Spleen (tissue), 11 donors: ENCODE data around the gene SLC7A10. TPM values are rescaled to one million over a fixed set of nuclear protein-coding genes. Genes with fewer than 3 reads are reported as not detected.

Experiments used
- DNase-seq: peaks from one replicate; pipeline ENCODE4 v3.0.0-alpha.2; 2020
- H3K27ac ChIP-seq, 8 donors: fragments of 200-600 bp; sonication (generic) in 7 of 8; 1 replicate in 4 of 8; 2 replicates in 4 of 8; pipeline versions ENCODE4 v1.5.0 to v1.8.0; 2016 to 2021; ENCODE audit warnings: inconsistent platforms in 4 of 8, mild to moderate bottlenecking in 4 of 8, moderate library complexity in 1 of 8
- H3K27me3 ChIP-seq, 7 donors: fragments of 200-600 bp; sonication (generic) in 6 of 7; replicated peaks in 1 of 7; 1 replicate in 4 of 7; 2 replicates in 3 of 7; pipeline versions ENCODE4 v1.5.0 to v1.8.0; 2016 to 2021; ENCODE audit warnings: inconsistent platforms in 3 of 7, mild to moderate bottlenecking in 1 of 7
- H3K36me3 ChIP-seq, 6 donors: fragments of 200-600 bp; sonication (generic) in 5 of 6; 1 replicate in 4 of 6; 2 replicates in 2 of 6; pipeline versions ENCODE4 v1.5.0 to v1.8.0; 2016 to 2021; ENCODE audit warnings: inconsistent platforms in 2 of 6
- H3K4me1 ChIP-seq, 6 donors: fragments of 200-600 bp; sonication (generic) in 5 of 6; 1 replicate in 3 of 6; 2 replicates in 3 of 6; pipeline versions ENCODE4 v1.5.0 to v1.8.0; 2016 to 2021; ENCODE audit warnings: inconsistent platforms in 3 of 6
- H3K4me3 ChIP-seq, 8 donors: fragments of 200-600 bp; sonication (generic) in 7 of 8; 1 replicate in 4 of 8; 2 replicates in 4 of 8; pipeline versions ENCODE4 v1.5.0 to v1.8.0; 2016 to 2021; ENCODE audit warnings: inconsistent platforms in 4 of 8, mild to moderate bottlenecking in 4 of 8, moderate library complexity in 2 of 8
- H3K9me3 ChIP-seq, 8 donors: fragments of 200-600 bp; sonication (generic) in 7 of 8; 1 replicate in 4 of 8; 2 replicates in 4 of 8; pipeline versions ENCODE4 v1.5.0 to v1.8.0; 2016 to 2021; ENCODE audit warnings: inconsistent platforms in 4 of 8
- POLR2A ChIP-seq, 3 donors: fragments of 450-650 bp; IDR thresholded peaks; one replicate each; pipeline ENCODE4 v1.5.1; 2017; ENCODE audit warnings: antibody characterized with exemption in 3 of 3, mild to moderate bottlenecking in 1 of 3
- POLR2AphosphoS5 ChIP-seq, 3 donors: sonication (generic); formaldehyde crosslinking; IDR thresholded peaks; one replicate each; pipeline ENCODE4 v1.5.1; 2017; ENCODE audit warnings: antibody characterized with exemption in 3 of 3
- WGBS, 5 donors: extraction: QIAGEN DNeasy Blood & Tissue Kit in 3 of 5; methylation state at CpG; one replicate each; pipeline versions ENCODE4 v1.1.5 to v1.1.7; 2013 to 2018; 5-methylcytosine and 5-hydroxymethylcytosine counted together
- intact Hi-C: fragments of 100-400 bp; cut with DNase I; formaldehyde crosslinking; loops from one replicate; pipeline ENCODE4 v1.15.0; 2023; ENCODE audit warnings: low total_unique reads
- polyA plus RNA-seq, 3 donors: library from polyadenylated mRNA; stranded (reverse); fragments of 200-250 nt; gene quantifications; one replicate each; pipeline ENCODE4 v1.2.1, GENCODE V29; 2013
- total RNA-seq, 7 donors: library from RNA; depleted of rRNA in 3 of 7; stranded (reverse); fragments of >200 nt in 3 of 7; fragmentation: NEBNext Ultra II Directional in 4 of 7; extraction: Animal tissue kit (Norgen Biotek cat#: 25700) in 4 of 7; gene quantifications; one replicate each; pipeline versions ENCODE4 v1.1.0 to v1.2.1, GENCODE V29; 2016 to 2021
- TF ChIP-seq, protein P1 (sequence below), 11 experiments: fragments of 200-600 bp in 7 of 11; fragments of 450-650 bp in 4 of 11; sonication (generic) in 4 of 11; IDR thresholded peaks in 8 of 11; conservative IDR thresholded peaks in 3 of 11; 1 replicate in 7 of 11; 2 replicates in 4 of 11; pipeline versions ENCODE4 v1.4.0 to v1.8.0; 2016 to 2021; ENCODE audit warnings: antibody characterized with exemption in 11 of 11, inconsistent platforms in 4 of 11, mild to moderate bottlenecking in 1 of 11
- donor health status: healthy with polysubstance abuse.
- donor health status: DM: no; HTN: no; CAD: no; lungs with moderate emphysema.
- donor health status: DM: no; HTN: no; CAD: no.
- donor health status: Bipolar disorder and iron deficiency.
- donor health status: healthy.
- donor health status: DM: no; HTN: no; CAD: no.
- donor health status: DM: yes; HTN: yes; CAD: no.

The SLC7A10 gene
- total and polyA plus RNA-seq, 10 donors: 0.06 to 0.37 (median 0.19) TPM; not detected in 6

DNA sequence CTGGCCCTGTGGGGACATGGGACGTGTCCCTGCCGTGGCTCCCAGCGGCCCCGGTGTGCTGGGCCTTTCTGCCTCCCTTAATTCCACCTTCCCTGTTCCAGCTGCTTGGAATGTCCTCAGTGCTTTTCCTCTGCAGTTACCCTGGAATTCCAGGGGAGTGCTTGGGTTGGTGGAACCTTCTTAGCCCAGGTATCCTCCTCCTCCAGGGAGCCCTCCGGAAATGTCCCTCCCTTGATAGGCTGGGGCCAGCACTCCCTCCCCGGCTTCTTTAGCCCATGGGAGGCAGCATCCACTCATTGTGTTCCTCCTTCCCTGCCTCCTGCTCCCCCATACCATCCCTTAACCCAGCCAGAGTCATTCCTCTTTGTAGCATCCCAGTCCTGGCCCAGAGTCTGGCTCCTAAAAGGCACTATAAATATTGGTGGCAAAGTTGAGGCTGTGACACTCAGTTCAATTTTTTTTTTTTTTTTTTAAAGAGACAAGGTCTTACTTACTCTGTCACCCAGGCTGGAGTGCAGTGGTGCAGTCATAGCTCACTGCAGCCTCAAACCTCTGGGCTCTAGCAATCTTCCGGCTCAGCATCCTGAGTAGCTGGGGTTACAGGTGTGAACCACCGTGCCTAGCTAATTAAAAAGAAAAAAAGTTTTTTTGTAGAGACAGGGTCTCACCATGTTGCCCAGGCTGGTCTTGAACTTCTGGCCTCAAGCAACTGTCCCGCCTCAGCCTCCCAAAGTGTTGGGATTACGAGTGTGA lies 13.7 kb upstream of the SLC7A10 start:
- Histone ChIP-seq H3K27ac (peak overlapping the region in 2 of 8 donors; percentile 30 to 42), H3K36me3 (no peaks in the 10 kb centered on the region), H3K4me3 (no peak overlapping the region), H3K4me1 (peaks cover 0 to 36% (median 18%) of the 10 kb centered on the region in 6 donors), H3K27me3 (peaks cover 0 to 42% (median 6%) of the 10 kb centered on the region in 7 donors), H3K9me3 (no peaks in the 10 kb centered on the region)
- intact Hi-C loops: no loop called here
- TF ChIP-seq POLR2A (IDR thresholded peaks at IDR 0.05) (no peak), POLR2AphosphoS5 (IDR thresholded peaks at IDR 0.05) (no peak)
- TF ChIP-seq, protein P1, sequence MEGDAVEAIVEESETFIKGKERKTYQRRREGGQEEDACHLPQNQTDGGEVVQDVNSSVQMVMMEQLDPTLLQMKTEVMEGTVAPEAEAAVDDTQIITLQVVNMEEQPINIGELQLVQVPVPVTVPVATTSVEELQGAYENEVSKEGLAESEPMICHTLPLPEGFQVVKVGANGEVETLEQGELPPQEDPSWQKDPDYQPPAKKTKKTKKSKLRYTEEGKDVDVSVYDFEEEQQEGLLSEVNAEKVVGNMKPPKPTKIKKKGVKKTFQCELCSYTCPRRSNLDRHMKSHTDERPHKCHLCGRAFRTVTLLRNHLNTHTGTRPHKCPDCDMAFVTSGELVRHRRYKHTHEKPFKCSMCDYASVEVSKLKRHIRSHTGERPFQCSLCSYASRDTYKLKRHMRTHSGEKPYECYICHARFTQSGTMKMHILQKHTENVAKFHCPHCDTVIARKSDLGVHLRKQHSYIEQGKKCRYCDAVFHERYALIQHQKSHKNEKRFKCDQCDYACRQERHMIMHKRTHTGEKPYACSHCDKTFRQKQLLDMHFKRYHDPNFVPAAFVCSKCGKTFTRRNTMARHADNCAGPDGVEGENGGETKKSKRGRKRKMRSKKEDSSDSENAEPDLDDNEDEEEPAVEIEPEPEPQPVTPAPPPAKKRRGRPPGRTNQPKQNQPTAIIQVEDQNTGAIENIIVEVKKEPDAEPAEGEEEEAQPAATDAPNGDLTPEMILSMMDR (IDR thresholded peaks at IDR 0.05 in 8 of 11, conservative IDR thresholded peaks at IDR 0.05 in 3 of 11): no peak
- 82 to 86% (median 82%) methylated on average over 10 of the region's 10 CpGs for WGBS, 5 donors
- peak; percentile 37 for DNase-seq

DNA sequence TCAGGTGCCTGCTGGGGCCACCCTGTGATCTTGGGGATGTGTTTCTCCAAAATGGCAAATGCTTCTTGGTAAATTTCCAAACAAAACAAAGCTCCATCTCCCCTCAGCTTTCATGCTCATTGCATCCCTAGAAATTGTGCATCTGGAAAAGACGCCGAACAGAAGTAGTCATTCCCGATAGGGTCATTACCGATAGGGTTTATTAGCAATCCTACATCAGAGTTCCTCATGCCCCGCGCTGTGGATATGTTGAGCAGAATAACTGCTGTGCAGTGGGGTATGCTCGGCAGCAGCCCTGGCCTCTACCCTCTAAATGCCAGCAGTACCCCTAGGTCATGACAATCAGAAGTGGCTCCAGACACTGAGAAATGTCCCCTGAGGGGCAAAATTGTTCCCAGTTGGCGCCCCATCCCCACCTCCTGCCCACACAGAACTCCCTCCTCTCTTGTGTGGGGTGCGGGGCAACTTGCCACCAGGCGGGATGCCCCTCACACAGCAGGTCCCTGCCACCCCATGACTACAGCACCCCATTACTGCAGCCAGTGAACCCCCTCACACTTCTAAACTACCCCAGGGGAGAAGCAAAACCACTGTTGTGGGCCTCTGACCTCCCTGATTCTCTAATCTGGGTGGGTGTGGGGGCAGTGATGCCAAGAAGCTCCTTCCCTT lies 13.0 kb upstream of the SLC7A10 start:
- peak; percentile 31 for DNase-seq
- Histone ChIP-seq H3K27me3 (peaks cover 0 to 50% (median 6%) of the 10 kb centered on the region in 7 donors), H3K27ac (no peak overlapping the region), H3K36me3 (no peaks in the 10 kb centered on the region), H3K4me3 (no peak overlapping the region), H3K4me1 (peaks cover 0 to 36% (median 18%) of the 10 kb centered on the region in 6 donors), H3K9me3 (no peaks in the 10 kb centered on the region)
- TF ChIP-seq POLR2A (IDR thresholded peaks at IDR 0.05) (no peak), POLR2AphosphoS5 (IDR thresholded peaks at IDR 0.05) (no peak)
- TF ChIP-seq, protein P1 (IDR thresholded peaks at IDR 0.05 in 8 of 11, conservative IDR thresholded peaks at IDR 0.05 in 3 of 11): no peak
- intact Hi-C loops: no loop called here
- WGBS, 5 donors: 87 to 94% (median 93%) methylated on average over 10 of the region's 10 CpGs

DNA sequence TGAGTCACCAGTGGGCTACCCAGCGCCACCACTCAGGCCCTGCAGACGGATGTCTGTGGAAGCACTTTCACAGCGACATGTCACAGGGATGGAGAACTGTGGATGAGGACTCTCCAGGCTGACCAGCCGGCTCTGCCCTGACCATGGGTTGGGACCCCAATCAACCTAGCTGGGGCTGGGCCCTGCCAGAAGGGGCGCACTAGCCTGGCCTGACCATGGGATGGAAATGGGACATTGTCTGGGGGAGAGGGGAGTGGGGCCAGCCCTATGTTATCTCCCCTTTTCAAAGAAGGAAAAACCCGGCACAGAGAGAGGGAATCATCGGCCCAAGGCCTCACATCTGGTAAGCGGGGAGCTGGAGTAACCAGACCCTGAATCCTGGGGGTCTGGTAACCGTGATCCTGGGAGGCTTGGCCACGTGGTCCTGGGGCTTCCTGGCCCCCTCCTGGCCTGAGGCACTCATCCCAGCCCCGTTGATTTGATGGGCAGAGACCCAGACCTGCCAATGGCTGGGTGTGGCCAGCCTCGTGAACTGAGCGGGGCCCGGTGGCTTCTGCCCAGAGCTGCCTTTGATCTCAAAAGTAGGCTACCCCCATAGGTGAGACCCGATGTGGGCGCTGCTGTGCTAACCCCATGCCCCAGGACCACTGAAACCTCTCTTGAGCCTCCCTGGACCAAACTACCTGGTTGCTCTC lies 11.2 kb upstream of the SLC7A10 start:
- Histone ChIP-seq H3K27ac (no peak overlapping the region), H3K36me3 (no peaks in the 10 kb centered on the region), H3K4me3 (no peak overlapping the region), H3K9me3 (no peaks in the 10 kb centered on the region), H3K4me1 (peaks cover 0 to 31% (median 15%) of the 10 kb centered on the region in 6 donors), H3K27me3 (peaks cover 0 to 43% (median 6%) of the 10 kb centered on the region in 7 donors)
- DNase-seq: peak; percentile 70
- TF ChIP-seq, protein P1 (IDR thresholded peaks at IDR 0.05 in 8 of 11, conservative IDR thresholded peaks at IDR 0.05 in 3 of 11): no peak
- intact Hi-C loops: no loop called here
- WGBS, 5 donors: 80 to 98% (median 86%) methylated on average over 7 to 16 of the region's 16 CpGs
